Prostate gland (tissue), 2 donors: ENCODE measurements around the gene DDX39B.

ENCODE experiments used
- CTCF ChIP-seq, 4 experiments: fragments of 200-600 bp in 2 of 4; fragments of 450-650 bp in 2 of 4; sonication (generic) in 2 of 4; IDR thresholded peaks; 1 replicate in 3 of 4; 2 replicates in 1 of 4; pipeline ENCODE4 v1.5.1; 2016 to 2019; ENCODE audit warnings: antibody characterized with exemption in 4 of 4, mild to moderate bottlenecking in 2 of 4, moderate library complexity in 2 of 4
- POLR2A ChIP-seq: fragments of 450-650 bp; IDR thresholded peaks from one replicate; pipeline ENCODE4 v1.6.1; 2016; ENCODE audit warnings: antibody characterized with exemption, mild to moderate bottlenecking
- POLR2AphosphoS5 ChIP-seq: sonication (generic); formaldehyde crosslinking; IDR thresholded peaks from one replicate; pipeline ENCODE4 v1.6.1; 2017; ENCODE audit warnings: antibody characterized with exemption

GRCh38 chr6:31490115-31490873, 51.5 kb downstream of the DDX39B start:
- TF ChIP-seq CTCF (IDR thresholded peaks at IDR 0.05) (no peak), POLR2AphosphoS5 (no peak), POLR2A (no peak)
